Epithelial cell of esophagus (primary cell): ENCODE results near the gene ACTL6B.

ENCODE experiments used
- DNase-seq: peaks from one replicate; pipeline ENCODE4 v3.0.0; 2010; ENCODE audit warnings: low read depth
- H3K4me3 ChIP-seq: 2 replicates; pipeline ENCODE4 v1.5.1; 2011; ENCODE audit warnings: mild to moderate bottlenecking, low read length, control low read depth
- CTCF ChIP-seq: IDR thresholded peaks from 2 replicates; pipeline ENCODE4 v1.5.1; 2011; ENCODE audit warnings: low read depth, mild to moderate bottlenecking, low read length, control low read depth, inconsistent platforms; ENCODE audit not compliant: insufficient read depth; ENCODE audit errors: missing control alignments

Gene ACTL6B

GRCh38 chr7:100686822-100687211 is 30.6 kb upstream of the ACTL6B start:
- DNase-seq = no peak
- H3K4me3 ChIP-seq = no peak overlapping the region
- TF ChIP-seq CTCF = no peak

- DNase-seq = no peak
- no peak overlapping the region for H3K4me3 ChIP-seq
- no peak for TF ChIP-seq CTCF
These were observed 30.1 kb upstream of the ACTL6B start for GRCh38 chr7:100686201-100686821.

GRCh38 chr7:100685631-100686145 is 29.4 kb upstream of the ACTL6B start:
- no peak overlapping the region for H3K4me3 ChIP-seq
- no peak for DNase-seq
- no peak for TF ChIP-seq CTCF

GRCh38 chr7:100685049-100685605 is 28.9 kb upstream of the ACTL6B start:
- H3K4me3 ChIP-seq = no peak overlapping the region
- no peak for TF ChIP-seq CTCF
- DNase-seq = no peak

GRCh38 chr7:100684534-100685042 is 28.3 kb upstream of the ACTL6B start:
- no peak for DNase-seq
- TF ChIP-seq CTCF = no peak
- H3K4me3 ChIP-seq = no peak overlapping the region

GRCh38 chr7:100683659-100684533 is 27.6 kb upstream of the ACTL6B start:
- TF ChIP-seq CTCF = no peak
- DNase-seq = no peak
- no peak overlapping the region for H3K4me3 ChIP-seq
